NCI-H510A (cell line): ENCODE data around the gene VCP.

Source experiments
- DNase-seq: peaks from one replicate; lab custom pipeline; 2025; lab: John Stamatoyannopoulos, UW

VCP gene

DNA sequence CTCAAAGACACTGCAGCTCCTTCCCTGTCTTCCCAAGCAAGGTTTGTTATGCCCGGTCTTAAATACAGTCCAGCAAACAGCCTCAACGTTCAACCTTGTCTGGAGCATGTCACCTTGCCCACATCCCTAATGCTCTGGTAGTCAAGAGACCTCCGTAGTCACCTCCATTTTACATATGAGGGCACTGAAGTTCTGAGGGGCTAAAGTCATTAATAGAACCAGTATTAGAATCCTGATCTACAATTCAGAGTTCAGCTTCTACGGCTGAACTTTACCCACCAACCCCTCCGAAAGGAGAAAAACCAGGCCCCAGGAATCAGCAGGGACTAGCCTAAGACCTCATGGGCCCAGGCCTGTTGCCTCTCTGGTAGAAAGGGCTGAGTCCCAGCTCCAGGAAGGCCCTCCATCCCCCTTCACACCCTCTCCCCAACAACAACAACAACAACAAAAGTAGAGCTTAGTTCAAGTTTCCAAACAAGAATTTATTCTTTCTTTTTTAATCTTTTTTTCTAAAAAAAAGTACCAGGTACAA, 31.3 kb upstream of the VCP start:
- no peak for DNase-seq

DNA sequence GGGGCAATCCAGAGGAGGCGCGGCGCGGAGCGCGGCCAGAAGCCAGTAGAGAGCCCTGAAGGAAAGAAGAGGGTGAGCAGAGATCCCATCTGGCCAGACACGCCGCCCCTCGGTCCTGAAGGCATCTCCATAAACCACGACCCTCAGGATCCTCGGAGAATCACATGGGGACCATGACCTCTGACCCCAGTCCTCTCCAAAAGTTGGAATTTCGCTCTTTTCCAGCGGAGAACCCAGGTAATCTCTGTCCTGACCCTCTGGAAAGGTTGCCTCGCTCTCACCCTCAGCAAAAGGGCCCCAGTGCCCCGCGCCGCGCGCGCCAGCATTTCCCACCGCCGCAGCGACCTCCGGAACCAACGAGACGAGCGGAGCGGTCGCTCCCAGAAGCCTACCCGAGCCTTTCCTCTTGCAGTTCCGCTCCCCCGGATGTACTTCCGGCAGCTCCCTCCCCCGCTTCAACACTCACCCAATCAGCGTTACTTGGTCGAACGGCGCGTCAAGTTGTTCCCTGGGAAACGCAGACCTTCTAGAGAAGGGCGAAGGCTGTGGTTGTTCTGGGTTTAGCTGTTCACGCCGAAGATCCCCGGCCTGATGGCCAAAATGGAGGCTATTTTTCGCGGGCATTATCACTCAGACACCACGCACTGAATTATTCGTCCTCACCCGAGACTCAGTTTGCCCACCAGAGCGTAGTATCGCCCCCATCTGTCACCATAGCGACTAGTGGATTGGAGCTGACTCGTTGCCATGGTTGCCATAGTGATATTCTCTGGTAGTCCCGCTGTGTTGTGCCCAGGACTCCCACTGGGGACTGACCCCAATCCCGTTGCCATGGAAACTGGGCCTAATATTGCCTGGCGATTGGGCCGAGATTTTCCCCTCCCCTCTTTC, 30.6 kb upstream of the VCP start, which contains the start of gene STOML2:
Gene STOML2 (minus strand): TSS at position 363 of the 891 bp plus-strand sequence. CDS start 37 bp downstream, at position 326.
- DNase-seq, result peak; percentile 75

DNA sequence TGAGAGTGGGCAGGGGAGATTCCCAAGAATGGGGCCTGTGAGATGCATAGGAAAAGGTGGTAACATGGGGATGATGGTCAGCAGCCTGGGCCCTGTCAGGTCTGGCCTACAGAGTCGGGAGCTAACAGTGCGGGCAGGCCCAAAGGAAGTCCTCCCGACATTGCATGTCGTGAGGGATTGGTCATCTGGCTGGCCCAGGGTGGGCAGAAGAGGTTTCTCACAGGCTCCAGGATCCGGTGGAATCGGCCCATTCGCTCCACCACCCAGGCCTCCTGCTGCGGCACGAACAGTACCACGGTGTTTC, 30.0 kb upstream of the VCP start:
- no peak for DNase-seq

DNA sequence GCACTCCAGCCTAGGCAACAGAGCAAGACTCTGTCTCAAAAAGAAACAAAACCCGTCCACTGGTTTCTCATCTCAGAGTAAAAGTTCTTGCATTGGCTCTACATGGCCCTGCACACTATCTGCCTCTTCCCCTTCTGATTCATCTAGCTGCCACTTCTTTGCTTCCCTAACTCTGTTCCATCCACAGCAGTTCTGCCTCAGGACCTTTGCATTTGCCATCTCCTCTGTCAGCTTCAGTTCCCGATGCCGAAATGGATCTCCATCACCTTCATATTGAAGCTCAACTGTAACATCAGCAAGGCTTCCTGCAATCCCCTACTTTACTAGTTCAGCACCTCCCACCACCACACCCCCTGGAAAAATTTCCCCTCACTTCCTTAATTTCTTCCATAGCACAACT, 25.1 kb upstream of the VCP start:
- no peak for DNase-seq

DNA sequence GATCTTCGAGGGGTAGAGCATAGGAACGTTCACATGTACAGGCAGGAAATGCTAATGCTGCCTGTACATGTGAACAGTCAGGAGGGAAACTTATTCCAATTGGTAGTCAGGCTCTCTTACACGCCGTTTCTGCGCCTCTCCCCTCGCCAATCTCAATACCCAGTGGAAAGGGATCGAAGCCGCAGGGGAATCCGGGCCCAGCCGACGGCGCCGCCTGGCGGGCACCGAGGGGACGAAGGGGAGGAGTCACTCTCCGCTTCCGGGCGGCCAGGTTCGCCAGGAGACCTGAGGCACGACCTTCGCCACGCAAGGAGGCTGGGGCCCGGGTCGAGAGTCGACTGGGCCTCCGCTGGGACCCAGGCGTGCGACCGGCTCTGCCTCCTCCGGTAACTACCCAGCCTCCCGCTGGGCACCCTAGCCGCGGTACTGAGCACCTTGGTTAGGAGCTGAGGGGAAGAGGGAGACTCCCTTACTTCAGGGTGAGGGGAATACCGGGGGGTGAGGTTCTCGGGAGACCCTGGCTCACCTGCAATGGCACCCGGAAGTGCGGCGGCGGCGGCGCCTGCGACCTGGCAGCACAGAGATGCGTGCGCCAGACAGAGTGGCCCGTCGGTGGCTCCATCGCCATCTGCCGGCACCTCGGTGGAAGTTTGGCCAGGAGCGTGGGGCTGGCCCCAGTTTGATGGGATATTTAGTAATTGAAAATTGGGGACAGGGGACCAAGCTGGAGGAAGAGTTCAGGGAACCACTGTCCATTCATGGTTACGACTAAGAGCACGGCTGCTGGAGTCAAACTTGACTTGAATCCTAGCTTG, 23.8 kb upstream of the VCP start, which contains the start of gene PIGO:
Gene PIGO (minus strand): TSS at position 557 of the 815 bp plus-strand sequence. CDS start 1,026 bp downstream, outside the sequence.
- DNase-seq, result peak; percentile 71

DNA sequence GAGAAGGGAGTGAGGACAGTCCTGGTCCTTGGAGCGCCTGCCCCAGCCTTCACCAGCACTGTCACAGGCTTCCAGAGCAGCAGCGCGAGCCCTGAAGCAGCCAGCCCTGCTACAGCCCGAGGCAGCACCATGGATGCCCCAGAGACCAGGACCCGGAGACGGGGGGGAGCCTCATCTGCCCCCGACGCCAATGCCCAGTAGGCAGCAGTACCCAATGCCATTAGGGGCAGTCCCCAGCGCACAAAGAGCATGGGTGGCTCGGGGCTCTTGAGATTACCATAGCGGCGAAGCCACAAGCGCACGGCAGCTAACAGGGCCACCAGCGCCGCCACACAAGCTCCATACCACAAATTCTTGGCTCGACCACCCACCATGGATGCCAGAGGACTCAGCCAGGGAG, 19.1 kb upstream of the VCP start:
- no peak for DNase-seq

DNA sequence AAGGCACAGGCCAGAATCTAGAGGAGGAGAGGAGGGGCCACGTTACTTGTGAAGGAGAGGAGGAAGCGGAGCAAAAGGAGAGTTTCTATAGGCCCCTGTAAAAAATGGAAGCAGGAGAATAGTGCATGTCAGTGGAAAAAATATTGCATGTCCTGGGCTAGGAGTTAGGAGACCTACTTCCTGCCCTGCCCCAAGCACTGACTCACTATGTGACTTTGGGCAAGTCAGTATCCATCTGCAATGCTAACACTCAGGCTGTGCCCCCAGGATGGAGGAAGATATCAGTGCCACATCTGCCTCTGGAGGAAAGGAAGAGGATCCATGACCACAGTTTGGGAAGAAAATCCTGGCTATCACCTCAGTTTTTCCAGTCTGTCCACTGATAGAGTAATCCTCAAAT, 17.0 kb upstream of the VCP start:
- DNase-seq, result no peak

DNA sequence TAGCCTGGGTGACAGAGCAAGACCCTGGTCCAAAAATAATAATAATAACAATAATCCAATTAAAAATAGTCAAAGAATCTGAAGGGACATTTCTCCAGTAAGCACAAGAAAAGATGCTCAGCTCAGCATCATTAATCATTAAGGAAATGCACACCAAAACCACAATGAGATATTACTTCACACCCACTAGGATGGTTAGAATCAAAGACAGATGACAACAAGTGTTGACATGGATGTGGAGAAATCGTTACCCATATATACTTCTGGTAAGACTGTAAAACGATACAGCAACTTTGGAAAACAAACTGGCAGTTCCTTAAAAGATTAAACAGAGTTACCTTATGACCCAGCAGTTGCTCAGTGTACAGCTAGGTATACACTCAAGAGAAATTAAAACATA, 12.7 kb upstream of the VCP start:
- no peak for DNase-seq

DNA sequence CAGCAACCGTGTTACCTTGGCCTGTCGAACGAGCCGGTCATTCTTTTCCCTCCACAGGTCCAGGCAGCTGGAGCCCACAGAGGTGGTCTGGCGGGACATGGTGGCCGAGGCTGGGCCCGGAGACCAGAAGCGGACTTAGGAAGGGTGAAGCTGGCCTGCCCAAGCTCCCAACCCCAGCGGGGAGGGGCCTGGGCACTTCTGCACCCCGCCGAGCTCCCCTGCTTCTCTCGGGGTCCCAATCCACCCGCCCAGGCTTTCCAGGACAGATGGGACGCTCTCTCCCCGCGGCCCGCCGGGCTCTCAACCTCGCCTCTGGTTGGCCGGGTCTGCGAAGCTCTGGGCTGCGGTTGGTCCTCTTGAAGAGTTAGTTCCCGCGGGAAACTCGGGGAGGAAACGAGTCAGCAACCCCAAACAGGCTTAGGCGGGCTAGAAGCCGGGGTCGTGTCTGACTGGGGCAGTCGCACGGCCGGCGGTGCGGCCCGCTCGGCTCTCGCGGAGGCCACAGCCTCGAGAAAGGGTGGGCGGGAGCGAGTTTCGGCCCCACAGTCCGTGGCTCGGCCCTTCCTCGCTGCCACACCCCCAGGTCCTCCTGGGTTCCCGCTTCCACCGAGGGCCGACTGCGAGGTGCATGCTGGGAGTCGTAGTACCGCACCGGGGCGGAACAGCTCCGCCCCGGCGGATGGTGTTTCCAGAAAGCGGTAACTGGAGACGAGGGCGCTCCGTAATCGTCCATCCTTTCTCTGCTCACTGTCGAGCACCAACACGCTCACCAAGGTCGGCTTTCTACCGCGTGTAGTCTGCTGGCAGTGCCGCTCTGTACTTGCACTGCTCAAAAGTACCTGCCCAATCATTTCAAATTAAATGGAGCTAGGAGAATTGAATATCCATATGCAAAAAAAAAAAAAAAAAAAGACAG, 7.3 kb upstream of the VCP start, which contains the start of gene FANCG:
Gene FANCG (minus strand): TSS at position 517 of the 916 bp plus-strand sequence. CDS start 418 bp downstream, at position 99.
- peak; percentile 85 for DNase-seq

DNA sequence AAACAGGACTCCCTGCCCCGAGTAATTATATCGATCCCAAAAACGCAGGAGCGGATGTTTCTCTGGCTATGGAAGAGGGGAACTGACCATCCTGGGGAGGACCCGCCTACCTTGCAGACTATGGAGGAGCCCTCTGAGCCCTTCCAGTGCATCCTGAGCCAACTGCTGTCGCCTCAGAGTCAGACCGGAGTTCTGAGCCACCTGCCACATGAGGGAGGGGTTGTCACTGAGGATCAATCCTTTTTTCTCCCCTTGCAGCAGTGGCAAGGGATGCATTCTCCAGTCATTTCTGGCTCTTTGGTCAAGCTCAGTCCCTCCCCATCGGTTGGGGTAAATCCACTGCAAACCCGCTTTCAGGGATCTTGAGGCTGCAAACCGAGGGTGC, 6.6 kb upstream of the VCP start:
- no peak for DNase-seq

DNA sequence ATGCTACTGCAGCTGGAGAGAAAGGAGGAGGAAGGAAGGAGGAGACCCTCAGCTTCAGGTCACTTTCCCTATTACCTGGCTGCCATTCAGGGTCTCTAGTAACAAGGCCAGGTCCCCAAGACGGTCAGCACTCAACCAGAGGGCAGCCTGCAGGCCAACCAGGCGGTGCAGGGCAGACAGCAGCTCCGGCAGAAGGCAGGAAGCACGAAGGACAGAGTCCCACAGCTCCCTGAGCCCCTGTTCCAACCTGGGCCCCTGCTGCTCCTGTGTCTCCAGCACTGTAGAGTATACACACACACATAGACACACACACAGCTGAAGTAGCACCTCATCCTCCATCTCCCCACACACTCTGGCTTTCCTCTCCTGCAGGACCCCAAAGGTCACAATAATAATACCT, 5.6 kb upstream of the VCP start:
- DNase-seq, result no peak

DNA sequence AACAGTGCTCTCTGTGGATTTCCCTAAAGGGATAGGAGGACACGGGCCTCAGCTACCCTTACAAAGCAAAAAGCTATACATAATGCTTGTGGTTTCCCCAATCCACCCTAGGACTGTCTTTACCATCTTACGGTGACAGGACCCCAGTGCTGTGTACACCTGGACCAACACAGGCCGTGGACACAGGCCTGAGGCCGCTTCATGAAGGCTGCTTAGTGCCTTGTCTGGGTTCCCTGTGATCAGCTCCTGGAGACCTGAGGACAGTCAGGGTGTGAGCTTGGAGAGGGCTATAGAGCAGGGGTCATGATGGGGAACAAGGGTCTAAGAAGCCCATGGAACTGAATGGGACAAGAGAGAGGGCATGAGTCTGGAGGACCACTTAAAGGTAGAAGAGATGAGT, 4.4 kb upstream of the VCP start:
- no peak for DNase-seq

DNA sequence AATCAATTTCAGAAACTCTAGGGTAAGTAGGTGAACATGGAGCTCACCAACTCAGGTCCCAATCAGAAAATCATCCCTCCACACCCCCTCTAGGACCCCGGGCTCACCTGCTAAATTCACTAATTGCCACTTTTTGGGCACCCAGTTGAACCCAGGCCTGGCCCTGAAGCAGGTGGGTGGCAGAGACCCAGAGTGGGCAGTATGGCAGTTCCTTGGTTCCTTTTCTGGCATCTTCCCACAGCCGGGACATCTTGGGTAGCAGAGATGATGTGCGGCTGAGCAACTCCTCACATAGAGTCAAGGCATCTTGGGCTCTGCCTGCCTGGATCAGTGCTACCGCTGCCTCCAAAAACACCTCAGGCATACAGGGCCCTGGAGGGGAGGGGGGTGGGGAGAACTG, 2.9 kb upstream of the VCP start:
- no peak for DNase-seq

DNA sequence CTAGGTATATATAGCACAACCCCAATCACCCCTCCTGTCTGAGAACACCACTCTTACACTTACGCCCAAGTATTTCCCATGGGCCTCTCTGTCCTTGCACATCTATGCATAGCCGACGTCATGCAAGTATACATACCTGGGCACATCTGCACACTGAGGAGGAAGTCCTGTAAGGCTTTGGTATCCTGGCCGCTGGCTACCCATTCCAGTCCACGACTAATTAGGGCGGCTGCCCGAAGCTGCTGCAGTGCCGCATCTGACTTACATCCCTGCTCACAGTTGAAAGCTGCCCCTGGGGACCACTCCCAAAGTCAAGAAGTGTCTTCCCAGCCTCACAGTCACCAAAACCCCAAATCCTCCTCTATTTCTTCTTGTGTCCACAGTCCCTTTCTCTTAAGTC, 2.4 kb upstream of the VCP start:
- no peak for DNase-seq

DNA sequence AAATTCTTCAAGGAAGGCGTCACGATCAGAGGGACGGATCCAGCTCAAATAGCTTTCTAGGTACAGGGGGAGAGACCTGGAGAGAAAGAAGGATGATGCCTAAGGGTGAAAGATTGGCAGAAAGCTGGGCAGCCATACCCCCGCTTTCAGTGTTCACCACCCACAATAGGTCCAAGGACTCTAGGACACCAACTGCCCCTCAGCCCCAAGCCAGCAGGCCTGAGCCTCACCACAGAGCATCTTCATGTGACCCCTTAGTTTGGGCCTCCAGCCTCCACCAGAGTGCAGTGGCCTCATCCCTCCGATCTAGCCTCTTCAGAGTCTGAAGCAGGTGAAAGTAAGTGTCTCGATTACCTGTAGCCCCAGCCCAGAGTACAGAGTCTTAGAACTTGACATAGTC, 1.7 kb upstream of the VCP start:
- DNase-seq, result no peak

DNA sequence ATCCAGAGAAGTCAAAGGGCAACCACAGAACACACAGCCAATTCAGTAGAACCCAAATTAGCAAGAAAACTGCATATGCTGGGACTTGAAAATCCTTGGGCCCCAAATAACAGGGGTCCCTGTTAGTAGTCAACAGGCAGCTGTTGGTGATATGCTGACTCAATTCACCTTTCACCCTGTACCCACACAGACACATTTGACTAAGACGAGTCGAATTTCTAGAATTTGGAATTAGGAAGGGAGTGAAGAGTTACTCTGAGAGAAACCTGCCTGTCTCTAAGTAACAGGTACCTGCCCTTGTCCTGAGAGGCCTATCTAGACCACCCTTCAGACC, 821 bp upstream of the VCP start:
- no peak for DNase-seq

DNA sequence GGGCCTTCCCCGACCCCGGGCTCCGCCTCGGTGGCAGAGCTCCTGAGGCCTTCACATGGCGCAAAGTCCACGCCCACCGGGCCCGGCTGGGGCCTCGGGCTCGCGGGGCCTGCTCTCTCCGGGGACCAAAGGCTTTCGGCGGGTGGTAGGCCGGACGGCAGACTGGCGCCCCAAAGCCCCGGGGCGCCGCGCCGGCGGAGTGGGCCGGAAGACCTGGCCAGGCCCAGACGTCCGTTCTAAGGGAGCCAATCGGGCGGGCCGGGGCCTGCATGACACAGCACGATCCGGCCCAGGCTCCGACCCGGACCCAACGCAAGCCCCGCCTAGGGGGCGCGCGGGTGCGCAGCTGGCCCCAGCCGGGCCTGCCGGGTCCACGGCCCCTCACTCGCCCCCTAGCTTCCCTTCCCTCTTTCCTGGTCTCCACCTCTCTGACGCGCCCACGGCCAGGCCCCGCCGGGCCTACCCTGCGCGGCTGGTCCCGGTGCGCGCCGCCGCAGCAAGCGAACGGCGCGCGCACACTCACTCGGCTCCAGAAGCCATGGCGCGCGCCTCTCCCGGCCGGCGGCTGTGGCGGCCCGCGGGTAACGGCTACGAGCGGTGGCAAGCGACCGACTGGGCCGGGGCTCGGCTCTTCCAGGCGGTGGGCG, 488 bp downstream of the VCP start:
- DNase-seq, result peak; percentile 64

DNA sequence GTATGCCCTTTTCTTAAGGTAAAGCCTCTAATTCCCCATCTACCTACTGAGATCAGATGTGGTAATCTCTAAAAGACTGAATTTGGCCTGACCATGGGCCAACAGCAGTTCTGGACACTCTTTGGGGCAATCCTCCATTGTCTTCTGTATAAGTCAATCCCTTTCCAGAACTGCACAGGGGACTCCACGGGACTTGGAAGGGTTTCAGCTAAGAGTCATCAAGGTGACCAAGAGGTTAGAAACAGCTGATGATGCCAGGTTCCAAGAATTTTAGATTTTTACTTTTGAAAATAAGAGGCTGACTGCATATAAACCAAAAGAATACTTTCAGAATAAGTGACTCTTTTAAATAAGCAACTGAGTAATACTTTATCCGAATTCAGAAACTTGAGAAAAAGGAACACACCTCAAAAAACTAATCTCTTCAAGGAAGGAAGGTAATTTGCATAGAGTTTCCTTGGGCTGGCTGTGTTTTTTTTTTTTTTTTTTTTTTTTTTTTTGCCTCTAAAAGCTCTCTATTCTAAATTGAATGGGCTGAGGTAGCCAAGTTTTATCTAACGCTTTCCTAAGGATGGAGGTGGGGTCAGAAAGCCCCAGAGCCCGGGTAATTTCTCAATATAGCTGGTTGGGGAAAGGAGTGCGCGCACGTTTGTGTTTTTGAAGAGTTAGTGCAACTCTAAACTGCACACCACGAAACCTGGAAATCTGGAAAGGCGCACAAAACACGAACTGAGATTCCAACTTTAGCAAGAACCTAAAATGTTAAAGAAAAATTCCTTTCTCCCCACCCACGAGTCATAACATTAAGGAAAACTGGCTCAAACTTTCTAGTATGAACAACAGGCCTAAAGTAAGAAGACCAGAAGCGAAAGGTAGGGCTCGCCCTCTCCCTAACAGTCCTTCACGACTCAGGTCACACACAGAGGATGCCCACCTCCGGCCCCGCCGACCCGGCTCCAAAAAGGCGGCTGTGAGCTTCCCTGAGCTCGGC, 1.3 kb downstream of the VCP start:
- DNase-seq, result no peak

DNA sequence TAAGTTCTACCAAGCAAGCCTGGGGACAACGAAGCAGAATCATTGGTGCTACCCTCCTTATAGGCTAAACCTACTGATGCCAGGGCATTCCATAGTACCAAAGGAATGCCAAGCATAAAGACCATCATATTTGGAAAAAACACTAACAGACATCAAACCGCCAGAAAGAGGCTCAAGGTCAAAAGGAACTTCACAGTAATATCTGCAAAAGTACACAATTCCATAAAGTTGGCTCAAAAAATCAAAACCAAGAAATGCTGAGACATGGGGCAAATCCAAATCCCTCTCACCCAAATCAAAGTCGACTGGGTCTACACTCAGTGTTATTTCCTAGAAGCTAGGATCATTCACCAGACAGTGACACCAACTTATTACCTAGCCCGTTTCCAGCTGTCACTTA, 3.4 kb downstream of the VCP start:
- DNase-seq, result no peak

DNA sequence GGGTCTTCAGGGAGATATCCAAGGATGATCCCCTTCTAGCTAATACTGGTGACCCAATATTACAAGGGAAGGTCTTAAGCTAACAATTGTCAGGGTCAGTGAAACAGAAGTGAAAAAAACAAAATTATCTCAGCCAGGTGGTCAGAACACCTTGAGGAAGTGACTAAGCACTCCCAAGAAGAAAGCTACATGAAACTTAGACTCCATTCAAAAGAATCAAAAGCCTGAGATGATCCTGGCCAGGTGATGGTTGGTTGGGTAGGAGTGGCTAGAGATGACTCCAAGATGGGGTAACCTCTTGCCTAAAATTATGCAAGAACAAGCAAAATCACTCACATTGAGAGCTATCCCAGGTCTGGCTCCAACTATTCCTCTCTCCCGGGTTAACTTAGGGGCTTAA, 5.4 kb downstream of the VCP start:
- no peak for DNase-seq
